ENCODE results near the gene MMP3.
"Not testable (repeated sequence)": the region's sequence is repeated elsewhere in the genome, so short reads cannot be mapped to it uniquely, and the experiment has no call there.

The MMP3 gene

DNA sequence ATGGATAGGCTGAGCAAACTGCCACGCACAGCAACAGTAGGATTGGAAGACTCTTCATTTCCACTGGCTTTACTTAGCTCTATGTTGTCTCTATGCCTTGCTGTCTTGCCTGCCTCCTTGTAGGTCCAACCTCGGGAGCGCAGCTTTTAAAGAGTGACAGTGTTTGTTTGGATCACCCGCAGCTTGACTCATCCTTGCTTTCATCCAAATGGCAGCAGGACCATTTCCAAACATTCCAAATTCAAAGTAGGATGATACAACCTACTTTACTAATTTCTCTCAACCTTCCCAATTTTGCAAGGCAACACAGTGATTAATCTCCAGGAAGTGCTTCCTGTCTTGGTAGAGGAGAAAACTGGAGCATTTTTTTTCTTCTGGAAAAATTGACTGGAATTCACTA lies at the start of gene MMP3:
Gene MMP3, minus strand, starts transcription at position 121 of the 400 bp plus-strand sequence. Its CDS starts 63 bp downstream, at position 58.
- DNase-seq: no peak

DNA sequence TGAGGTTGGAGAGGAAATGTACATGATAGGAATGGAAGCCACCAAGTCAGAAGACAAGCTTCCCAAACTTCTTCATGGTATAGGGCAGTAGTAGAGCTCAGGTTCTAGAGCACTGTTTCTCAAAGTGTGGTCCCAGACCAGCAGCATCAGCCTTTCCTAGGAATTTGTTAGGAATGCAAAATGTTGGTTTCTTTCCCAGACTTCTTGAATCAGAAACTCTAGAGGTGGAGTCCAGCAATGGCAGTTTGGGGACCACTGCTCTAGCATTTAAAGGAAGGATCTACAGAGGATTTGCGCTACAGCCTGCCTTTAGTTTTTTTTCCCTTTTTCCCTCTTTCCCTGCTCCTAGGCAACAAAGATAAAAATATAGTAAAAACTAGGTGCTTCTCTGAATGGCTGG lies 48.3 kb upstream of the MMP3 start:
- no peak for DNase-seq

DNA sequence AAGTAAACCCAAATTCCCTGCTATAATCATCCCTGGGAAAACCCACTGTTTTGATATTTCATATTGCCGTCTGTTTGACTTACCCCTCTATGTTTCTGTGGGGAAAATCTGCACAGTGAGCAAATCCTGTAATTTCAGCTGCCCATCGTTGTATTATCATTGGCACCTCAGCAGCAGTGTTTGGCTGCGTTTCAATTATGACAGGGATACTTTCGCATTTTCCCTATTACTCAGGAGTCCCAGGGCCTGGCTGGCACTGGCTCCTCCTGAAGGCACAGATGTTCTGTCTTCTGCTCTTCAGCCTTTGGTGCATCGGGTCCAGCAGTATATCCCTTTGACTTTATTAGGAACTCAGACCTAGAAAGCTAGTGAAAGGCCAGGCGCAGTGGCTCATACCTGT lies 43.6 kb upstream of the MMP3 start:
- no peak for DNase-seq

DNA sequence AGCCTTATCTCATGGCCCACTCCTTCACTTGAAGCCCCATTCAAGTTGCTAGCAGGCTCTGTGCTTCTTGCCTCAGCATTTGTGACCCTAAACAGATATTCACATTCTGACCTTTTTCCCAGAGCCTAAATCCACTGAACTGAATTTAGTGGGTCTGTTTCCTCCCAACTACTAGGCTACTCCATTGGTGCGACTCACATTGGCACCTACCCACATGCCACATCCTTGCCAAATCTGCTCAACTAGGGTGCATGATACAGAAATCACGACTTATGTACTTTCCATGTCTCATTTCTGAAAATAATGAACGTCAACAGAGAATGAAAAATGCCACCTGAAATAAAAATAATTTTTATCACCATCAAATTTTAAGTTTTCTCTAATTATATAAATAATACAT lies 39.7 kb upstream of the MMP3 start:
- no peak for DNase-seq

DNA sequence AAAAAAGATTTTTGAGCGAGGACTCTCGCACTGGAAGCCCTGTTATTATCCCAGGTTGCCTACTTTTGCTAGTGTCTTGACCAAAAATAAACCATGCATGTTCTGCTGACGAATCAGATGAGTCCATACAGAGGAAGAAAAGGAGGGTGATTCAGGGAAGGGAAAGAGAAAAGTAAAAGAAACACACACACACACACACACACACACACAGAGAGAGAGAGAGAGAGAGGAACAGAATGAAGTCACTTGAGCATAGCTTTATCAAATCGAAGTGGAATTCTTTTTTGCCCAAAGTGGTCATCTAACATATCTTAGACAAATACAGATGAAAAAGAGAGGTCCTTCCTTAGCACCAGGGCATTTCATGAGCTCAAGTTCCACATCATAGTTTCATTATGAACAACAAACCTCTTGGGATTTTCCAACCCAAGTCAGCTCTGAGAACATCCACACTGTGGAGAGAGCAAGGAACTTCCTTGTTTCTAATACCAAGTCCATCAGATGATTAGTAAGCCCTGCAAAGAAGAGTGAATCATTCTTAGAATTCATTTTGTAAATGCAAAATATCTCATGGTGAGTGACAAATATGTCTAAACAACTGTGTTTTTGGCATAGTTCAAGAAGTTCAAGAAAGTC lies 39.1 kb upstream of the MMP3 start:
- peak; percentile 12 for DNase-seq

DNA sequence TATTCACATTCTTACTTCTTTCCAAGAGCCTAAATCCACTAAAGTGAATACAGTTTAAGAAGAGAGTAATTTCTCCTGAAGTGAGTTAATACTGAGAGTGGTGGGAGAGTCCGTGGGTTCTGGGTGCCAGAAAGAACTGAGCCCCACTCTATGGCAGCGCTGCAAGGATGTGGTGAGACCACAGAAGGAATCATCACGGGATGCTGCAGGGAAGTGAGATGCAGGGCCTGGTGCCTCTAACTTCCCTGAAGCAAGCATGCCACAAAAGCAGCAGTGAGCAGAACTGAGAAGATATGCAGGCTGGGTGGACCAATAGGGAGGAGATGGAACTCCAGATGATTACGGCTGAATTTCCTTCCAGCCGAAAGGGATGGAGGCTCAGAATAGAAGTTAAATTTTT lies 36.4 kb upstream of the MMP3 start:
- peak; percentile 1 for DNase-seq

DNA sequence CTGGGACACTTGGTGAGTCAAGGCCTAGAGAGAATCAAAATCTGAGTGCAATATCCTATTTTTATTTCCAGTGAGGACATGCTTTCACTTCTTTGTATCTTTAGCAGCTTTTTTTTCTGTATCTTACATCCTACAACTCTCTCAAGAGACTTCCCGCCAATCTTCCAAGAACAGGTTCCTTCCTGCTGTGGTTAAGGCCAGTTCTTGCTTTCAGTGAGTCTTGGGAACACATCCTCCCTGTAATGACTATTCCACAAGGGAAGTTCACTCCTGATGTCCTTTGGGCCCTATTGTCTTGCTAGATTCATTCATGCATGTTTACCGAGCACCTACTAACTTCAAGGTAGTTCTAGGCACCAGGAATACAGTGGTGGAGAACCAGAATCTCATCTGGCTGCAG lies 35.2 kb upstream of the MMP3 start:
- no peak for DNase-seq

DNA sequence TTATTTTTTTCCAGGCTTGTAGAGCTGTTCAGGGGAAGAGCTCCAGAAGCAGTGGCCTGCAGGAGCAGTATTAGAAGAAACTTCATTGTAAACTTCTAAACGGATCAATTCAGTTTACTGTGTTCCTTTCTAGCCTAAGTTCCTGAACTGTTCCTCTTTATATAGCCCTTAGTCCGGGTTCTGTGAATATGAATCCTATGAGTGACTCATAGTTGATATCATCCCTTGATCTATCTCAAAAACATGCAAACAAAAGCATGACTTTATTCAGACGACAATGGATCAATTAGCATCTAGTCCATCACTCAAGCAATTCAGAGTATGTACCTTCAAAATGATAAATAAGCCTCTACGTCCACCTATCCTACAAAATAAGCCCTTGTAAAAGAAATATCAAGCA lies 31.4 kb upstream of the MMP3 start, which contains the start of gene MMP12:
Gene MMP12, minus strand, starts transcription at position 131 of the 400 bp plus-strand sequence. Its CDS starts 45 bp downstream, at position 86.
- DNase-seq: no peak

DNA sequence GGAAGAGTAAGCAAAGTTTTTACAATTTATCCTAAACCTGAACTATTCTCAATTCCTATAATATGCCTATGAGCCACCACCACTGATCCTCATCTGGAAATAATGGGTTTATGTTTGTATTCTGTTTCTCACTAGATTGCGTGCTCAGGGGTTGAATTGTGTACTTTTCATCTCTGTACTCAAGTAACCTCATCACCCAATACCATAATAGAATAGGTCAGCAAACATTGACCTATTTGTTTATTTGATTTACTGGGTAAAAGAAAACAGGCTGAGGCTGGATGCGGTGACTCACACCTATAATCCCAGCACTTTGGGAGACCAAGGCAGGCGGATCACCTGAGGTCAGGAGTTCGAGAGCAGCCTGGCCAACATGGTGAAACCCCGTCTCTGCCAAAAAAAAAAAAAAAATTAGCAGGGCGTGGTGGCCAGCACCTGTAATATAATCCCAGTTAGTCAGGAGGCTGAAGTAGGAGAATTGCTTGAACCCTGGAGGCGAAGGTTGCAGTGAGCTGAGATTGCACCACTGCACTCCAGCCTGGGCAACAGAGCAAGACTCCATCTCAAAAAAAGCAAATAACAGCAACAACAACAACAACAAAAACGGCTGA lies 26.1 kb upstream of the MMP3 start:
- not testable (repeated sequence) for DNase-seq

DNA sequence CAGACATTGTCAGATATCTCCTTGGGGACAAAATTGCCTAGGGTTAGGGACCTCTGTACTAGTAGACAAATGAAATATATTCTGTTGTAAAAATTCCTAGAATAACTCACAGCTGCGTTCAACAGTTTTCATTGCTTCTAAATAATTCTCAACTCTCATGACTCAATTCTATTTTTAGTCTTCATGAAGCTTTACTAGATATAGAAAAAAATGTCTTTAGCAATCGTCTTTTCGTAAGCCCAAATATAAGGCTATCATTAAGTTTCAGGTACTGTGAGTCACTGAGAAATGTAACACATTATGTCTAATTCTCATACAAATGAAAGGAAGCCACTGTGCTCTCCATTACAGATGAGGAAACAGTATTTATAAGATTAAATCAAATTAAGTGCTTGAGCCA lies 24.9 kb upstream of the MMP3 start:
- no peak for DNase-seq

DNA sequence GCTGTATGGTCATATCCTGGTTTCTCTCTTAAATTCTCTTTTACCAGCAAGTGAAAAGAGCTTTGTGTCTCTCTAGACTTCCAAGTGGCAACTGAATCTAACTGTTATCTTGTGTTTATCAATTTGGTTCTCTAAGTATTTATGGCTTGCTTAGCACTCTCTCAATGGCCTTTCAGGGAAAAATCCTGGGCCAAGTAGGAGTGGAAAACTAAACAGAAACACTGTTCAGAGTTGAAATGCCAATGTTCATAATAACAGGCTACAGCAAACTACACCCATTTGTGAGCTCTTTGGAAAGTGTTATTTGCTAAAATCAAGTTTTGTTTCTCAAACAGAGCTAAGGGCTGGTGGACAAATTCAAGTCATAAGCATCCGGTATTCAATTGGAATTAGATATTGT lies 21.3 kb upstream of the MMP3 start:
- DNase-seq: no peak

DNA sequence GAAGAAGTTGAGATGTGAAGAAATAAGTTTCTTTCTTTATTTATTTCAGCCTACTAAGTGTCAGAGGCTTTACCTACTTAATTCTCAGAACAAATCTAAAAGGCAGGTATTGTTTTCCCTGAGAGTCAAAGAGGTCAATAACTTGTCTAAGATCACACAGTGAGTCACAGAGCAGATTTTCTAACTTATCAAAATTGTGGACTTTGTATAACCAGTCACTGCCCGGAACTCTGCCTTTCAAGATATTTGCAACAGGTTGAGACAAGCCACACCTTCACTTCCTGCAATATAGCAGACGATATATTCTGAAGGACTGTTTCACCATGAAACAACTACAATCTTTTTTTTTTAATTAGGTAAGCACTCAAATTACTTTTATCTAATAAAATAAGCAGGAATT lies 10.5 kb upstream of the MMP3 start:
- no peak for DNase-seq

DNA sequence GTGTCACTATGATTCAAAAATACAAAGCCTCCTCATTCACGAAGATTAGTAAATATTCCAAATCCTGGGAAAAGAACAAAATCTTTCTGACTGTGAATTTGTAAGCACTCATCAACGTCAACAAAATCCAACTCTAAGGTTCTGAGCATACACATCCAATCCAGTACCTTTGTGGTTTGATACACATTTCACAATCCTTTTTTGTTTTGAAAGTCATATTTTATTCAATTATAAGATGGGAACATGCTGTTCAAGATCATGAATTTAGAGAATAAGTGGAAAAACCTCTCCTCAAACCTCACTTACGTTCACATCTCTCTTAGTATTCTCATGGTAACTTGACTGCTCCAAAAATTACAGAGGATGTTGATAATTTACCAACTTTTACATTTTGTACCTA lies 9.6 kb upstream of the MMP3 start:
- DNase-seq: no peak

DNA sequence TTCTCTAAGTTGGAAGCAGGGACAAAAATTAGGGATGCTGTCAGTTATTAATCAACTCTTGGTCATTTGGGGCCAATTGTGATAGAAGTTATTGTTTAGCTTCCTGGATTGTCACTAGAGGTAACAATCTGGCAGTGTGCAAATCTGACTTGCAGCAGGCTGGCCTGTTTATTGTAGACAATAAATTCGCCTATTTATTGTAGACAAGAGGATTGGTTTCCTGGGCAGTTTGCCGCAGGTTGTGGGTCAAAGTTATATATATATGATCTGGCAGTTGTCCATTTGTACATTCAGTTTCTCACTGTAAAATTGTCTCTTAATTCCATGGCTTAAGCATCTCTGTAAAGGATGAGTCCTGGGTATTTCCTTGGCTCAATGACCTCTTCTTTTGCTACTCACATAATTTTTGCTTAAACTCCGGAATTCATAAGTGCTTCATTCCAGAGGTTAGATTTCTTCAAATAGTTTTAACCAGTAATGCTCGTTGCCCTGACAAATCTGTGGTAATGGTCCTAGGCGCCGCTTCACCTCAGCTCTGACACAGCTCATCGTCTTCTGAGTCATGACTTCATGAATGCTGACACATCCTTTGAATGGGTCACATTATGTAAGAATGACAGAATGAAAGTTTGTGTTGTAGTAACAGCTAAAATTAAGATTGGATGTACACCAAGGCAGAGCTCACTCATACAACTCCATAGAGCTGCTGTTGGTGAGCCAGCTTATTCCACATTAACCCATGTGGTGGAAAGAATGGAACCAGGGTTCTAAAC lies 7.8 kb upstream of the MMP3 start:
- DNase-seq: no peak

DNA sequence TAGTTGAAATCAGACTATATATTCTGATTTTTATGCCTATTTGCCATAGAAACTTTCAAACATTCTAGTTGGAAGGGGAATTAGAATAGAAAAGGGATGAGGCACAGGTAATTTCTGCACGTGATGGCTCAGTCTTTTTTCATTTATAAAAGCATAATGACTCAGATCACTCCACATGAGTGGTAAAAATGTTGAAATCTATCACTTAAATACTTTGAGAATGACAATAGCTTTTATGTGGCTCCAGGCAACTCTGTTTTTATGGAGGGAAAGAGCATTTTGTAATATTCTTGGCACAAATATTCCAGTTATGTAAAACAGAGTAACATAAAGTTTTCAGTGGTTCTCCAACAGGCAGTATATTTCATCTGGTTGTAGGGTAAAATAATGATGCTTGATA lies 5.9 kb upstream of the MMP3 start:
- DNase-seq: no peak

DNA sequence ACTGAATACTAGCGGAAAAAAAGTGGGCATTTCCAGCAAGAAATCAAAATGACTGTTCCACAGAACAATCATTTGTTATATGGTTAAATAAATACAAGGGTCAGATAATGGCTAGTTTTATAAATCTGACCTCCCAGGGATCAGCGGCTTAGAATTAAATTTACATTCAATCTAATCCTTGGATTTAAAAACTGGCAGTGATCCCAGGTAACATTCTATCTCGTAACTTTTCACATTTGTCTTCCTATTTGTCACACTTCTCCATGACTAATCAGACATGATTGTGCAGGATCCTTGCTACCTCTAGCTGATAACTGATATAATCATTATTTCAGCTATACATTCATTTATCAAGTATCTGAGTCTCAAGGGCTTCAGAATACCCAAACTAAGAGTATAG lies 2.9 kb upstream of the MMP3 start:
- DNase-seq: no peak

DNA sequence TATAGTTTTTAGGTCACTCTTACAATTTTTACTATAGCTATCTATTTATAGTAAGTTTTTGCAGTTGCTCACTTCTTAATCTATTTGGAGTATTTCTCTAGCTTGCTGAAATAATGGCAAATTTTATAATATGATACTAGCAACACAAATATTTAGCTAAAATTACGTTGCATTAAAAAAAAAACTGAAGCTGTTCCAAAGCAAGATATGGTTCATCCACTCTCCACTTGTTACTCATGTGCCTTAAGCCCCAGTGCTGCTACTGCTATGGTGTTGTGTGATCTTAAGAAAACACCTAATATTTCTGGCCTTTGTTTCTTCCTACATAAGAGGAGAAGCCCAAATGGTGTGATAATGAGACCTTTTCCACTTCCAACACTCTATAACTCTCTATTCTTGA lies 479 bp downstream of the MMP3 start:
- DNase-seq: no peak

DNA sequence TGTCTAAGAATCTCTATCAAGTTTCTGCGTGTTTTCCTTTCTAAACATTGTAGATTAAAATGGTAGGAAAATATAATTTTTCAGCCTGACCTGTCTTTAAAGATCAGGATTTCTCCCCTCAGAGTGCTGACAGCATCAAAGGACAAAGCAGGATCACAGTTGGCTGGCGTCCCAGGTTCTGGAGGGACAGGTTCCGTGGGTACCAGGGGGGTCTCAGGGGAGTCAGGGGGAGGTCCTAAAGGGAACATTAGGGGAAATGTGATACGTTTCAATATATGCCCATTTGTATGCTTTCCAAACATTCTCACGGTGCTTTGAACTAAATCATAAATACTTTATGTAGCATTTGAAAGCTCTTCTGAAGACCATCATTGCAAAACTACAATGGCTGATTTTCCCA lies 3.4 kb downstream of the MMP3 start:
- DNase-seq: no peak

DNA sequence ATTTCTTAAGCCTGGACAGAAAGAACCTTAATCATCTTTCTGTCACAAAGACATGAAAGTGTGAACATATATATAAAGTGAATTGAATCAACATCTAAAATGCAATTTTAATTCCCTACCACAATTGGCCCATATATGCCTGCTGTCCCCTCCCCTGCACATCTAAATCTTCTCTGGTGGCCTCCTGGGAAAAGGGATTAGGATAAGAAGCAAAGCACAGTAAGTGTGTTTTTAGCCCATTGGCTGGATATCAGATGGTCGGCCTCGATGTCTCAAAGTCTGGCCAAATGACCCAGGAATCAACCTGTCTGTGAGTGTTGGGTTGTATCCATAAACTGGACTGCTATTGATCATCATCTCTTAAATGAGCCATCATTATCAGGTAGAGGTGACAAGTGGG lies 5.8 kb downstream of the MMP3 start:
- no peak for DNase-seq

DNA sequence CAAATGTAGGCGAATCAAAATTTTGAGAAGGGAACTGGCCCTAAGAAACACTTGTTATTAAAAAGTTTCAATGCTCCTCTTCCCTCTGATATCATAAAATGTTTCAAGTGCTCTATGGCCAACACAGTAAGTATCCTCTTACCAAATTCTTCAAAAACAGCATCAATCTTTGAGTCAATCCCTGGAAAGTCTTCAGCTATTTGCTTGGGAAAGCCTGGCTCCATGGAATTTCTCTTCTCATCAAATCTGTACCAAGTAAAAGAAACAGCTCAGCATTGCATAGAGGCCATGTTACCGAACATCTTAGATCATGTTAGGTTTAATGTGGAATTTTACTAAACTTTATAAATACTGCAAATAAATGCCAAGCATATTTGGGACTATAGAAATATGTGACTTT lies 6.3 kb downstream of the MMP3 start:
- no peak for DNase-seq

DNA sequence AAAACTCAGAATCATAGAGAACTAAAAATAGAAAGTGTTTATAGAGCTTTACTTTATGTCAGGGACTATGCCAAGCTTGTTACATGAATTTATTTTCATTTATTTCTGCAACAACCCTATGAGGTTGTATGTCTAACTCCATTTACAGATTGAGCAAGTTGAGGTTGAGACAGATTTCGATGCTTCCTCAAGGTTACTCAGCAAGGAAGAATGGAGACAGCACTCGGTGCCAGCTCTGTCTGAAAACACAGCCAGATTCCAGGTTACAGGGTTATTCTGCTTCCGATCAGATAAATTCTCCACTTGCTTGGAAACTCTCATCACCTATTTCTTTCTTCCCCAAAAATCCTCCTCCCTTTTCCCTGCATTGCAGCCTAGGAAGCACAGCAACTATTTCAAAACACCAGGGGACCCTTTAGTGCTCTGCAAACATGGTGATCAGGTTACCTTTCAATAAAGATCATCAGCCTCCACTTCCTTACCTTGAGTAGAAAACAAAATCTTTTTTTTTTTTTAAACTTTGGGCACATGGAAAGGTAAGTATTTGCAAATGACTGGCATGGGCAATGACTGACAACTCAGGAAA lies 7.0 kb downstream of the MMP3 start:
- no peak for DNase-seq

DNA sequence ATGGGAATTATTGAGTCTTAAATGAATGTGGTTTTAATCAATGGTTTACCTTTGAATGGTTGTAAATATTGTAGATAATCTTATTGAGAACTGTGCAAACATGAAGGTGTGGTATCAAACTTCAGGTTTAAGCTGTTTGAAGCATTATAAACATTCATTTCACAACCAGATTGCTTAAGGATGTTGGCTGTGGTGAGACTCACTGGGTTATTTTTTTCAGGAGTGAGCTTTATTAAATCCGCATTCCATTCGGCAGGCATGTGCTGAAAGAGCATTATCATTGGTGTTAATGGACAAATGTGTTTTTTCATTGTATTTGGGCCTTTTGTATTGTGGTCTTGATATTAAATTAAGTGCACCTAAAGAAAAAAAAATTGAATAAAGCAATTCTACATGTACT lies 9.7 kb downstream of the MMP3 start:
- no peak for DNase-seq

DNA sequence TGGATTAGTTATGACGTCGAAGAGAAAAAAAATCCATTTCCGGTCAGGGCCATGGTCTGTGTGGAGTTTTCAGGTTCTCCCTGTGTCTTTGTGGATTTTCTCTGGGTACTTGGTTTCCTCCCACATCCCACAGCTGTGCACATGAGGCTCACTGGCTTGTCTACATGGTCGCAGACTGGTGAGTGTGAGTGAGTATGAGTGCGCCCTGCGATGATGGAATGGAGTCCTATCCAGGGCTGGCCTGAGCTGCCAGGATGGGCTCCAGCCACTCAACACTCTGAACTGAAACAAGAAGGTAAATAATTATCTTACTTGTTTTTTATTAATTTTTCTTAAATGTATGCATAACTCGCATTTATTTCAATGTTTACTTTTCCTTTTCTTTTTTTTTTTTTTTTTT lies 10.8 kb downstream of the MMP3 start:
- DNase-seq: no peak

All from CD4-positive, alpha-beta T cell treated with Interleukin-21 for 1 hour (primary cell).